Liver (tissue), 9 donors: Measurements from ENCODE around the gene NT5C1A. TPM values are rescaled to one million over a fixed set of nuclear protein-coding genes. Genes with fewer than 3 reads are reported as not detected.

ENCODE experiments used
- DNase-seq: peaks from one replicate; pipeline ENCODE4 v3.0.0-alpha.2; 2017; ENCODE audit warnings: low spot score
- H3K27ac ChIP-seq, 2 donors: one replicate each; pipeline ENCODE4 v1.7.0; 2013; ENCODE audit warnings: inconsistent platforms in 2 of 2, low read length in 2 of 2, control low read depth in 1 of 2, low read depth in 1 of 2, mild to moderate bottlenecking in 1 of 2
- H3K27me3 ChIP-seq, 4 donors: one replicate each; pipeline versions ENCODE4 v1.6.1 to v1.7.0; 2013; ENCODE audit warnings: low read length in 3 of 4, inconsistent platforms in 1 of 4, mild to moderate bottlenecking in 1 of 4, moderate library complexity in 1 of 4; ENCODE audit not compliant: control insufficient read depth in 4 of 4, insufficient read depth in 4 of 4
- H3K36me3 ChIP-seq, 4 donors: one replicate each; pipeline versions ENCODE4 v1.6.1 to v1.7.0; 2013; ENCODE audit warnings: low read length in 3 of 4, mild to moderate bottlenecking in 3 of 4, low read depth in 1 of 4, moderate library complexity in 1 of 4; ENCODE audit not compliant: control insufficient read depth in 4 of 4, insufficient read depth in 3 of 4
- H3K4me1 ChIP-seq, 4 donors: one replicate each; pipeline versions ENCODE4 v1.6.1 to v1.7.0; 2013; ENCODE audit warnings: low read length in 3 of 4, mild to moderate bottlenecking in 3 of 4, moderate library complexity in 1 of 4; ENCODE audit not compliant: control insufficient read depth in 4 of 4, insufficient read depth in 4 of 4
- H3K4me3 ChIP-seq, 3 donors: one replicate each; pipeline versions ENCODE4 v1.6.1 to v1.7.0; 2013; ENCODE audit warnings: low read length in 3 of 3, control low read depth in 1 of 3, low read depth in 1 of 3, mild to moderate bottlenecking in 1 of 3
- H3K9ac ChIP-seq, 2 donors: one replicate each; pipeline ENCODE4 v1.7.0; 2013; ENCODE audit warnings: low read length in 2 of 2, mild to moderate bottlenecking in 2 of 2, moderate library complexity in 2 of 2, control low read depth in 1 of 2, low read depth in 1 of 2
- H3K9me3 ChIP-seq, 4 donors: one replicate each; pipeline versions ENCODE4 v1.6.1 to v1.7.0; 2013; ENCODE audit warnings: low read length in 3 of 4; ENCODE audit not compliant: control insufficient read depth in 4 of 4
- ATF3 ChIP-seq: IDR thresholded peaks from 2 replicates; pipeline ENCODE4 v1.6.1; 2016; ENCODE audit warnings: antibody characterized with exemption
- EGR1 ChIP-seq, 2 donors: IDR thresholded peaks; 2 replicates each; pipeline ENCODE4 v1.6.1; 2016 to 2018; ENCODE audit warnings: antibody characterized with exemption in 2 of 2, low read depth in 2 of 2
- FOXA1 ChIP-seq: IDR thresholded peaks from 2 replicates; pipeline ENCODE4 v1.6.1; 2016; ENCODE audit warnings: antibody characterized with exemption
- FOXA2 ChIP-seq: IDR thresholded peaks from 2 replicates; pipeline ENCODE4 v1.6.1; 2016; ENCODE audit warnings: antibody characterized with exemption
- GABPA ChIP-seq, 2 donors: IDR thresholded peaks in 1 of 2; conservative IDR thresholded peaks in 1 of 2; 2 replicates each; pipeline ENCODE4 v1.6.1; 2016; ENCODE audit warnings: antibody characterized with exemption in 2 of 2, mild to moderate bottlenecking in 1 of 2, moderate library complexity in 1 of 2
- HNF4A ChIP-seq, 2 donors: conservative IDR thresholded peaks; 2 replicates each; pipeline ENCODE4 v1.6.1; 2016; ENCODE audit warnings: antibody characterized with exemption in 2 of 2, mild to moderate bottlenecking in 2 of 2
- JUND ChIP-seq, 2 donors: IDR thresholded peaks; 2 replicates each; pipeline ENCODE4 v1.6.1; 2016; ENCODE audit warnings: antibody characterized with exemption in 2 of 2
- NR2F2 ChIP-seq: IDR thresholded peaks from 2 replicates; pipeline ENCODE4 v1.6.1; 2016; ENCODE audit warnings: antibody characterized with exemption
- REST ChIP-seq: IDR thresholded peaks from 2 replicates; pipeline ENCODE4 v1.6.1; 2016; ENCODE audit warnings: antibody characterized with exemption, mild to moderate bottlenecking
- RXRA ChIP-seq, 2 donors: IDR thresholded peaks; 2 replicates each; pipeline ENCODE4 v1.6.1; 2017 to 2018; ENCODE audit warnings: antibody characterized with exemption in 2 of 2, mild to moderate bottlenecking in 1 of 2
- SP1 ChIP-seq: IDR thresholded peaks from 2 replicates; pipeline ENCODE4 v1.6.1; 2018; ENCODE audit warnings: antibody characterized with exemption, mild to moderate bottlenecking
- YY1 ChIP-seq: IDR thresholded peaks from 2 replicates; pipeline ENCODE4 v1.6.1; 2016; ENCODE audit warnings: antibody characterized with exemption, mild to moderate bottlenecking
- ZBTB33 ChIP-seq: IDR thresholded peaks from 2 replicates; pipeline ENCODE4 v1.6.1; 2016; ENCODE audit warnings: antibody characterized with exemption
- WGBS: extraction: QIAGEN DNeasy Blood & Tissue Kit; methylation state at CpG from one replicate; pipeline ENCODE4 v1.1.7; 2013; 5-methylcytosine and 5-hydroxymethylcytosine counted together
- polyA plus RNA-seq, 2 donors: library from polyadenylated mRNA; stranded (reverse) in 1 of 2; unstranded in 1 of 2; fragments of 200-250 nt in 1 of 2; fragments of >200 nt in 1 of 2; fragmentation: Nextera tagmentation in 1 of 2; extraction: Ambion mirVana in 1 of 2; gene quantifications; one replicate each; pipeline versions ENCODE4 v1.2.1 to v1.2.3, GENCODE V29; 2013 to 2015
- total RNA-seq, 2 donors: library from RNA; depleted of rRNA; stranded (reverse); fragments of >200 nt; gene quantifications; one replicate each; pipeline ENCODE4 v1.2.3, GENCODE V29; 2014
- TF ChIP-seq, protein P1 (sequence below): fragments of 150-350 bp; IDR thresholded peaks from 2 replicates; pipeline ENCODE4 v1.5.1; 2017; ENCODE audit warnings: improper control_type of control experiment, low read depth, low read length; ENCODE audit not compliant: missing input control
- donor health status: healthy.
- donor health status: healthy.
- donor health status: healthy.
- donor health status: healthy.
- donor health status: healthy.

NT5C1A gene
- total and polyA plus RNA-seq, 4 donors = 0.05 to 0.08 TPM; not detected in 2

- no peak overlapping the region for H3K27ac ChIP-seq
- H3K27me3 ChIP-seq = no peaks in the 10 kb centered on the region
- WGBS = 100% methylated on average over 1 of the region's 1 CpG
- no peak overlapping the region for H3K4me3 ChIP-seq
- DNase-seq = no peak
- TF ChIP-seq JUND (IDR thresholded peaks at IDR 0.05) (no peak), YY1 (no peak), ZBTB33 (no peak), FOXA2 (no peak), FOXA1 (no peak), RXRA (IDR thresholded peaks at IDR 0.05) (no peak), ATF3 (no peak), GABPA (IDR thresholded peaks at IDR 0.05 in 1 of 2, conservative IDR thresholded peaks at IDR 0.05 in 1 of 2) (no peak), REST (no peak), NR2F2 (no peak), EGR1 (IDR thresholded peaks at IDR 0.05; ENCODE audit: low read depth in 2 of 2) (no peak)
- TF ChIP-seq, protein P1, sequence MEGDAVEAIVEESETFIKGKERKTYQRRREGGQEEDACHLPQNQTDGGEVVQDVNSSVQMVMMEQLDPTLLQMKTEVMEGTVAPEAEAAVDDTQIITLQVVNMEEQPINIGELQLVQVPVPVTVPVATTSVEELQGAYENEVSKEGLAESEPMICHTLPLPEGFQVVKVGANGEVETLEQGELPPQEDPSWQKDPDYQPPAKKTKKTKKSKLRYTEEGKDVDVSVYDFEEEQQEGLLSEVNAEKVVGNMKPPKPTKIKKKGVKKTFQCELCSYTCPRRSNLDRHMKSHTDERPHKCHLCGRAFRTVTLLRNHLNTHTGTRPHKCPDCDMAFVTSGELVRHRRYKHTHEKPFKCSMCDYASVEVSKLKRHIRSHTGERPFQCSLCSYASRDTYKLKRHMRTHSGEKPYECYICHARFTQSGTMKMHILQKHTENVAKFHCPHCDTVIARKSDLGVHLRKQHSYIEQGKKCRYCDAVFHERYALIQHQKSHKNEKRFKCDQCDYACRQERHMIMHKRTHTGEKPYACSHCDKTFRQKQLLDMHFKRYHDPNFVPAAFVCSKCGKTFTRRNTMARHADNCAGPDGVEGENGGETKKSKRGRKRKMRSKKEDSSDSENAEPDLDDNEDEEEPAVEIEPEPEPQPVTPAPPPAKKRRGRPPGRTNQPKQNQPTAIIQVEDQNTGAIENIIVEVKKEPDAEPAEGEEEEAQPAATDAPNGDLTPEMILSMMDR = no peak
- H3K36me3 ChIP-seq = no peaks in the 10 kb centered on the region
- H3K9ac ChIP-seq = no peak overlapping the region
- no peaks in the 10 kb centered on the region for H3K9me3 ChIP-seq
- peaks cover 0 to 5% (median 0%) of the 10 kb centered on the region in 4 donors for H3K4me1 ChIP-seq
Measured at GRCh38 chr1:39704757-39705156, 32.9 kb upstream of the NT5C1A start.

DNA sequence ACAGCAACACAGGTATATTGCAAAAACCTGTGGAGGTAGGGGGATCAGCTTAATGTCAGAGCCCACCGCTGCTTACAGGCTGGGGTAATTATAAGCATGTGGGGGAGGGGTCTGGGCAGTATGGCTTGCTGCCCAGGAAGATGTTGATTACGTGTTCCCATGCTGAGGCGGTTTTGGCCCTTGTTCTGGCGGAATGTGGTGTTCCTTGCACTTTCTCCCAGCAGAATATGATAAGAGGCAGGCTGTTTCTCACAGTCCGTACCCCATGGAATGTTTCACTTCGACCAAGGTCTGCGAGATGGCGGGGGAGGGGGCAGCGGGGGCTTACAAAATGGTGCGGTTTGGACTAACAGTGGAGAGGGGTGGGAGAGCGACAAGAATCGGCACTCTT, 29.1 kb upstream of the NT5C1A start:
- Histone ChIP-seq H3K9me3 (no peaks in the 10 kb centered on the region), H3K36me3 (no peaks in the 10 kb centered on the region), H3K27ac (no peak overlapping the region), H3K27me3 (no peaks in the 10 kb centered on the region), H3K4me3 (no peak overlapping the region), H3K4me1 (peaks cover 0 to 5% (median 0%) of the 10 kb centered on the region in 4 donors), H3K9ac (no peak overlapping the region)
- no peak for DNase-seq
- TF ChIP-seq FOXA1 (no peak), YY1 (no peak), ZBTB33 (no peak), EGR1 (IDR thresholded peaks at IDR 0.05; ENCODE audit: low read depth in 2 of 2) (no peak), ATF3 (no peak), FOXA2 (no peak), RXRA (IDR thresholded peaks at IDR 0.05) (no peak), GABPA (IDR thresholded peaks at IDR 0.05 in 1 of 2, conservative IDR thresholded peaks at IDR 0.05 in 1 of 2) (no peak), SP1 (no peak), HNF4A (conservative IDR thresholded peaks at IDR 0.05) (no peak), NR2F2 (no peak)
- TF ChIP-seq, protein P1 = no peak
- WGBS = 22% methylated on average over 12 of the region's 12 CpGs
